DMS153 (cell line): ENCODE data around the gene FARP1.

Experiments
- DNase-seq: peaks from one replicate; lab custom pipeline; 2025; lab: John Stamatoyannopoulos, UW

The FARP1 gene

DNA sequence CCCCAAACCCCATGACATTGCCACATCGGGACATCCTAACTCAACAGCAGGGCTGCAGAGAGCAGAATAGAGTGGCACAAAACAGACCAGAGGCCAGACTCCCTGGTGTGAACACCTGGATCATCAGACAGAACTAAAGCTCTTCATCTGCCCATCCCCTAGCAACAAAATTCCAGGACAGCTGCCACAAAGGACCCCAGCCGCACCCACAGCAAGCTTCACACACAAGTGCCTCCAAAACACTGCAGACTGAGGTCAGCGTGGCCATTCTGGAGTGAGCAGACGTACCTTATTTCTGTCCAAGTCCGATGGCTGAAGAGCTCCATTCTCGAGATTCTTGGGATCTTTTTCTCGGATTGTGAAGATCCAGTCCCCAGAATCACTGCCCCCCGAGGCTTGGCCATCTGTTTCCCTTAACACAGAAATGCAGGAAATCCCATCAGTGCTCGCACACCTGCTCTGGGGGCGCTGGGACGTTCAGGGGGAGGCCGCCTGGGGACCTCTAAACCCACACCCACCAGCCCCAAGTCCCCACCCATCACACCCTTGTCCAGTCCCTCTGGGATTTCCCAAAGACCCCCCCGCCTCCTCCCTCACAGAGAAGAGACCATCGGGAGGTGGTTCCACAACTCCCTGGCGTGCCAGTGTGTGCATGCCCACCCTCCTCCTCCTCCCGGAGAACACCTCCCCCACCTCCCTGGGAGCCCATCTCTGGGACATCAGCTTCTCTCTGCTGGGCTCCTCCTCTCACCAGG, 318.8 kb downstream of the FARP1 start:
- no peak for DNase-seq

DNA sequence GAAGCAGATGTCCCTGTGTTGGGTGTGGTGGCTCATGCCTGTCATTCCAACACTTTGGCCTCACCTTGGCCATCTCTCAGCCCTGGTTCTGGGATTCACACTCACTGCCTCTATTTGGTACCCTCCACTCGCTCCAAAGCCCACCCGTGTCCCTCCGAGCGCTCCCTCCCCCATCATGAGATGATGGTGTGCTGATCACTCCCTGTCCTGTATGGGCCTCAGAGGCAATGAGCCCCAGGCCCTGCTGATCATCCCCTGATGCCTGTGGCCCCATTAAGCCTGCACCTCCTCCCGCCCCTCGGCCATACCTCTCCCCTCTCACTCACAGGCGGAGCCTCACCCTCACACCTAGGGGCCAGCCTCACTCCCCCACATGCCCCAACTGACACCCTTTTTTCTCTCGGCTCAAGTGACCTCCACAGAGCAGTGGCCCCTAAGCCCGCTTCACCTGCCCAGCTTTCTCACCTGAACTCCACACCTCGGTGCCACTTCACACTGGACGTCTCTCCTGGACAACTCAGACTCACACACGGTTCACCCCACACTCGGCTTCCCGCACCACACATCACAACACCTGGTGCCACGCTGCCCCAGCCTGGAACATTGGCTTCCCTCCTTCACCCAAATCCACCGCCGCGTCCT, 319.5 kb downstream of the FARP1 start:
- no peak for DNase-seq

- no peak for DNase-seq
Observed at GRCh38 chr13:98462946-98463345, 320.1 kb downstream of the FARP1 start.

GRCh38 chr13:98466634-98467236, 323.8 kb downstream of the FARP1 start:
- no peak for DNase-seq

DNA sequence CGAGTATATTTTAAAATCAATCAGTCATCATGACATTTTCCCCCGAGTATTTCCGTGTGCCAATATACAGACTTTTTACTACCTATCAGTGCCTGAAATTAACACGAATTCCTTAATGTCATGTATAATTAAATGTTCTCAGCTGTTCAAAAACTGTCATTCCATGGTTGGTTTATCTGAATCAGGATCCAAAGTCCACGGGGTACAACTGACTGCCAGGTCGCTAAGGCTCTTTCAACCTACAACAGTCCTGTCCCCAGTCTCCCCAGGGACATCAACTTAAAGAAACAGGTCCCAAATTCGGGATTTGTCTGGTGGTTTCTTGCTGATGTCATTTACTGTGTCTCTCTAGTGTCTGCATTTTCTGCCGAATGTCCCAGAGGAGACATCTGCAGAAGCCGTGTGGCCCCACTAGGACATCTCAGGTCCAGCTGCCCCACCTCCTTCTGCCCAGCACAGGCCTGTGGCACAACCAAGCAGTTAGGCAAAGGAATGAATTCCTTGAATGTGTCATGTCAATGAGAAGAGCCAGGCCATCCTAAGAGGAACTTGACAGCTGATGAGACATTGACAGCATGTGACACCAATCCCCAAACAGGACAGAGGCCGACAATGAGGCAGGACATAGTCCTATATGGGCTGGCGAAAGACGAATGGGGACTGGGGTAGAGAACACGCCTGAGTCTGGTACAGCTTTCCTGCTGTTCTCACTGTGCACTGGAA, 324.5 kb downstream of the FARP1 start:
- DNase-seq: no peak

DNA sequence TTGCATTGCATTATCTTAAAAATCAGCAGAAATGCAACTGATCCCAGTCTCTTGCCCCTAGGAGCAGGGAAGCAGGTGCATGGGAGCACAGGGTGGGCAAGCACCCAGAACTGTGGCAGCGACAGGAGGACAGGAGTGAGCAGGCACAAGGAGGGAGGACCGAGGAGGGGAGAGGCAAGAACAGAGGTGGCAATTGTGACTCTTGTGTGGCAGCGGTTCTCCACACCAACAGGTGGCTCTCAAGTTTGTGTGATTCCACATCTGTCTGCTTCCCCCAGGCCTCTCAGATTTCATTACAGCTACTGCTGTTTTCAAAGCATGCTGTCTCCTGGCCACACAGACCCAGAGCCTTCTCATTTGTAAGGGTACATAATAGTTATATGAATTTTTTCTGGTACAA, 325.5 kb downstream of the FARP1 start:
- no peak for DNase-seq

- no peak for DNase-seq
Observed at GRCh38 chr13:98468929-98469328, 326.0 kb downstream of the FARP1 start.

- DNase-seq: no peak
Observed at GRCh38 chr13:98470920-98471319, 328.0 kb downstream of the FARP1 start.

GRCh38 chr13:98471934-98472333, 329.0 kb downstream of the FARP1 start:
- DNase-seq: no peak

- DNase-seq: no peak
Observed at GRCh38 chr13:98473135-98473787, 330.4 kb downstream of the FARP1 start.

- no peak for DNase-seq
Observed at GRCh38 chr13:98473788-98474144, 330.9 kb downstream of the FARP1 start.

- no peak for DNase-seq
Observed at GRCh38 chr13:98474292-98474691, 331.4 kb downstream of the FARP1 start.

DNA sequence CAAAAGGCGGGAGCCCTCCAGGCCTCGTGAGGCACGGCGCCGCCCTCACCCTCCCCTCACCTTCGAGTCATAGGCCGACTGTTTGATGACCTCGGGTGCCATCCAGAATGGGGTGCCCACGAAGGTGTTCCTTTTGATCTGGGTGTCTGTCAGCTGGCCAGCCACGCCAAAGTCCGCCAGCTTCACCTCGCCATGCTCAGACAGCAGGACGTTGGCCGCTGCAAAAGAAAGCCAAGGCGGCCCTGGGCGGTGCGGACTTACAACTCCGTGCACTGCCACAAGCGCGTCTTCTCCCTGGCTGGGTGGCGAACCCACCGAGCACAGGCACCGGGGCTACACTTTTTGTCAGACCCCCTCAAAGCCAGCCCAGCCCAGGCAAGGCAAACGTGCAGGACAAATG, 331.9 kb downstream of the FARP1 start:
- DNase-seq: no peak

- DNase-seq: no peak
Observed at GRCh38 chr13:98475522-98475921, 332.6 kb downstream of the FARP1 start.

GRCh38 chr13:98476106-98476505, 333.2 kb downstream of the FARP1 start:
- no peak for DNase-seq

DNA sequence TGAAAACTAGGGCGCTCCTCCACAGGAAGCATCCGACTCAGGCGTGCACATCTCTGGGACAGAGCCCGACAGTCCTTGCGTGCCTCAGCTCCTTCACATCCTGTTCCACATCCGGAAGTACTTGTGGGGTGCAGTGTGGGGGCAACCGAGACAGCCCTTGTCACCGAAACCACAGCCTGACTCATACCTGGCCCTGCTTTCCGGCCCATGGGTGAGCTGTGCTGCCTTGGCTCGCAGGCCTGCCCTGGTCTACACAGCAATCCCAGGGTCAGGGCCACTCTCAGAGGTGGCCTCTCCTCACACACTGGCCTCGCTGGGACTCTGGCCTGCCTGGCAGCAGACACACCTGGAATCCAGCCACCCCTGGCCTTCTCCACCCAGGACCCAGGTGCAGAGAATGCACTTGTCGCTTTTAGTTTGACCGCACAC, 333.7 kb downstream of the FARP1 start:
- no peak for DNase-seq

- no peak for DNase-seq
Observed at GRCh38 chr13:98478189-98479129, 335.6 kb downstream of the FARP1 start.

DNA sequence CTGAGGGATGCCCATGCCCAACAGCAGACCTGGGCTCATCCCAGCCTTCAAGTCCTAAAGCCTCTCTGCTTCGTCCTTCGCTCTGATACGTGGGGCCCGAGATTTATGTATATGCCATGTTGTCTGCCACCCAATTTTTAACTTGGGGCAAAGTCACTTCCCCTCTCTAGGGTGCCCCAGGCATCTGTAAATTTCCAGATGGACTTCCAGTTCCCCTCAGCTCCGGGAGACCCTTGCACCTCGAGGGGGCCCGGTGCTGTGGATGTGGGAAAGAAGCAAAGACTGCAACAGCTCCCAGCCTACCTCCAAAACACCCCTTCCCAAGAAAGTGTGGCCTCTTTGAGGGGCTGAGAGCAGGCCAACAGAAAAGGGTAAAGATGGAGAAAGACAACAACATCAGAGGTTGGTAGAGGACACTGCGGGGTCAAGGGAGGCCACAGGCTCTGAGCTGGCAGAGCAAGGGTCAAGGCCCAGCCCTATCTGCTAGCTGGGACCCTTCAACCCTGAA, 336.7 kb downstream of the FARP1 start:
- DNase-seq: no peak

DNA sequence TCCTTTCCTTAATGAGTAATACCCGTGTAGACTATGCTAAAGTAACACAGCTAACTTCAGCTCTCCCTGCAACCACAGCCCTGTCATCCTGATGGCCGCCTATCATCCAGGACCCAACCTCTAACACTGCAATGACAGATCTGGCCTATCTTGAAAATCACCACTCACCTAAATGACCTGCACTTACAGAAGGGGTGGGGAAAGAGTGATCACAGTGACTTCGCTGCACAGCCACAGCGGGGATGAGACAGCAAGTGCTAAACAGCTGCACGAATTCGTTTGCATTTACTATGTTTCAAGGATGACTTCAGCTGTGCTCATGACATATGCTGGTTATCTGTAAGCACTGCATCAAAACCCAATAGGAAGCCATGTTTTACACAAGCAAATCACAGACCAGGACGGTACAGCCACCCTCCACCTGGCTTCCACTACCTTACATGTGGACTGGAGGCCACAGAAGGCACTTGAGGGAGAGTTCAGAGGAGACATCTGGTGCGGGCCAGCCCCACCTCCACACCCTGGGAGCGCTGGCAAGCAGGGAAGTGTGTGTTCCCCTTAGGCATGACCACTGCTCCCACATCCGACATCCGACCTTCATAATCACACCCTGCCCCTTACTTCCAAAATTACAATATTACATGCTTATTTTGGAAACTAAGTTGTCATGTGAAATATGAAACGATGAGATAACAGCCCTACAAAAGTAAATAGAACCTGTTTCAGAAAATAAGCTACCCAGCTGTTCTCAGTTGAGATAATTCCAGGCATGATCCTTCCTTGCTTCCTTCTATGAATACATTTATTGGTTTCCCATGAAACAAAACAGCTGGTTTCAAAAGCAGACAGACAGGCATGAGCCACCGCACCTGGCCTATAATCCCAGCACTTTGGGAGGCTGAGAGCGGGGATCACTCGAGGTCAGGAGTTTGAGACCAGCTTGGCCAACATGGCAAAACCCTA, 338.3 kb downstream of the FARP1 start:
- DNase-seq: no peak
